Smooth muscle cell (in vitro differentiated cells): Measurements from ENCODE around the gene SIX1. TPM values are rescaled to one million over a fixed set of nuclear protein-coding genes. Genes with fewer than 3 reads are reported as not detected.

Experiments
- DNase-seq: peaks from one replicate; lab custom pipeline; 2025; ENCODE audit not compliant: unreplicated experiment; lab: John Stamatoyannopoulos, UW
- H2AFZ ChIP-seq: fragments of 200-600 bp; sonication (generic); 2 replicates; pipeline ENCODE4 v1.6.0; 2016; ENCODE audit warnings: antibody characterized with exemption, low read depth, mild to moderate bottlenecking
- H3F3A ChIP-seq: fragments of 200-600 bp; sonication (generic); 2 replicates; pipeline ENCODE4 v1.6.0; 2017; ENCODE audit warnings: antibody characterized with exemption, low read depth
- H3K27ac ChIP-seq: fragments of 200-600 bp; sonication (generic); 2 replicates; pipeline ENCODE4 v1.5.1; 2016; ENCODE audit warnings: low read depth, mild to moderate bottlenecking
- H3K27me3 ChIP-seq: fragments of 200-600 bp; sonication (generic); 2 replicates; pipeline ENCODE4 v1.6.1; 2016; ENCODE audit warnings: low read depth, mild to moderate bottlenecking
- H3K36me3 ChIP-seq: fragments of 200-600 bp; sonication (generic); 2 replicates; pipeline ENCODE4 v1.5.1; 2016; ENCODE audit warnings: low read depth
- H3K4me1 ChIP-seq: fragments of 200-600 bp; sonication (generic); 2 replicates; pipeline ENCODE4 v1.5.1; 2016; ENCODE audit warnings: low read depth
- H3K4me2 ChIP-seq: fragments of 200-600 bp; sonication (generic); 2 replicates; pipeline ENCODE4 v1.6.0; 2016; ENCODE audit warnings: mild to moderate bottlenecking
- H3K4me3 ChIP-seq: fragments of 200-600 bp; sonication (generic); 2 replicates; pipeline ENCODE4 v1.5.1; 2016; ENCODE audit warnings: mild to moderate bottlenecking
- H3K79me2 ChIP-seq: fragments of 200-600 bp; sonication (generic); 2 replicates; pipeline ENCODE4 v1.6.0; 2016; ENCODE audit warnings: low read depth, mild to moderate bottlenecking
- H3K9ac ChIP-seq: fragments of 200-600 bp; sonication (generic); 2 replicates; pipeline ENCODE4 v1.6.0; 2016; ENCODE audit warnings: low read depth
- H3K9me3 ChIP-seq: fragments of 200-600 bp; sonication (generic); replicated peaks from 2 replicates; pipeline ENCODE4 v1.5.1; 2016; ENCODE audit warnings: low read depth
- H4K20me1 ChIP-seq: fragments of 200-600 bp; sonication (generic); 2 replicates; pipeline ENCODE4 v1.6.0; 2016; ENCODE audit warnings: low read depth
- WGBS: methylation state at CpG from one replicate; pipeline ENCODE4 v1.1.7; 2016; ENCODE audit warnings: low lambda C conversion rate; 5-methylcytosine and 5-hydroxymethylcytosine counted together
- polyA plus RNA-seq: library from polyadenylated mRNA; unstranded; fragments of >200 nt; fragmentation: Nextera tagmentation; extraction: Ambion mirVana; gene quantifications from 2 replicates; pipeline ENCODE4 v1.2.1, GENCODE V29; 2016
- total RNA-seq: library from RNA; depleted of rRNA; stranded (reverse); fragments of >200 nt; gene quantifications from 2 replicates; pipeline ENCODE4 v1.2.3, GENCODE V29; 2014
- TF ChIP-seq, protein P1 (sequence below): fragments of 200-600 bp; sonication (generic); IDR thresholded peaks from 2 replicates; pipeline ENCODE4 v1.5.1; 2017; ENCODE audit warnings: borderline replicate concordance, mild to moderate bottlenecking, antibody characterized with exemption; ENCODE audit not compliant: insufficient read depth, poor library complexity, severe bottlenecking

SIX1 gene
- total and polyA plus RNA-seq, 2 experiments from 2014 or later: not detected

DNA sequence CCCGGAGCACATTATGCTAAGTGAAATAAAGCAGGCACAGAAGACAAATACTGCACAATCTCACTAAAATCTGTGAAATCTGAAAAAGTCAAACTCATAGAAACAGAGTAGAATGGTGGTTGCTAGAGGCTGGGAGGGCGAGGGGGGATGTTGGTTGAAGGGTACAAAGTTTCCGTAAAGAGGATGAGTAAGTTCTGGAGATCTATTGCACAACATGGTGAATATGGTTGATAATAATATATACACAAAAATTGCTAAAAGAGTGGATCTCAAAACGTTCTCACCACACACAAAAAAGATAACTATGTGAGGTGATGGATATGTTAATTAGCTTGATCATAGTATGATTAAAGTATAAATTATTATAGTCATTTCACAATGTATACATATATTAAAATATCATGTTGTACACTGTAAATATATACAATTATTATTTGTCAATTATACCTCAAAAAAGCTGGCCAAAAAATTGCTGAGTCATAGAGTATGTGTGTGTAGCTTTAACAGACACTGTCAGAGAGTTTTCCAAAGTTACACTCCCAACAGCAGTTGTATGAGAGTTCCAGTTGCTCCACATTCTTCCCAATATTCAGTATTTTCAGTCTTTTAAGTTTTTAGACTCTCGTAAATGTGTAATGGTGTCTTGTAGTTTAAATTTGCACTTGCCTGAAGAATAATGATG lies 19.3 kb upstream of the SIX1 start:
- Histone ChIP-seq H3K9me3 (no peaks in the 10 kb centered on the region), H3K9ac (no peak overlapping the region), H3K4me3 (no peak overlapping the region), H3K79me2 (no peaks in the 10 kb centered on the region), H3K4me1 (no peaks in the 10 kb centered on the region), H3K27ac (no peak overlapping the region), H3K36me3 (no peaks in the 10 kb centered on the region), H4K20me1 (no peaks in the 10 kb centered on the region), H3K27me3 (peaks cover 5% of the 10 kb centered on the region), H3F3A (no peaks in the 10 kb centered on the region), H2AFZ (no peak overlapping the region), H3K4me2 (no peak overlapping the region)
- 89% methylated on average over 5 of the region's 5 CpGs for WGBS
- DNase-seq: no peak
- TF ChIP-seq, protein P1, sequence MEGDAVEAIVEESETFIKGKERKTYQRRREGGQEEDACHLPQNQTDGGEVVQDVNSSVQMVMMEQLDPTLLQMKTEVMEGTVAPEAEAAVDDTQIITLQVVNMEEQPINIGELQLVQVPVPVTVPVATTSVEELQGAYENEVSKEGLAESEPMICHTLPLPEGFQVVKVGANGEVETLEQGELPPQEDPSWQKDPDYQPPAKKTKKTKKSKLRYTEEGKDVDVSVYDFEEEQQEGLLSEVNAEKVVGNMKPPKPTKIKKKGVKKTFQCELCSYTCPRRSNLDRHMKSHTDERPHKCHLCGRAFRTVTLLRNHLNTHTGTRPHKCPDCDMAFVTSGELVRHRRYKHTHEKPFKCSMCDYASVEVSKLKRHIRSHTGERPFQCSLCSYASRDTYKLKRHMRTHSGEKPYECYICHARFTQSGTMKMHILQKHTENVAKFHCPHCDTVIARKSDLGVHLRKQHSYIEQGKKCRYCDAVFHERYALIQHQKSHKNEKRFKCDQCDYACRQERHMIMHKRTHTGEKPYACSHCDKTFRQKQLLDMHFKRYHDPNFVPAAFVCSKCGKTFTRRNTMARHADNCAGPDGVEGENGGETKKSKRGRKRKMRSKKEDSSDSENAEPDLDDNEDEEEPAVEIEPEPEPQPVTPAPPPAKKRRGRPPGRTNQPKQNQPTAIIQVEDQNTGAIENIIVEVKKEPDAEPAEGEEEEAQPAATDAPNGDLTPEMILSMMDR: no peak

DNA sequence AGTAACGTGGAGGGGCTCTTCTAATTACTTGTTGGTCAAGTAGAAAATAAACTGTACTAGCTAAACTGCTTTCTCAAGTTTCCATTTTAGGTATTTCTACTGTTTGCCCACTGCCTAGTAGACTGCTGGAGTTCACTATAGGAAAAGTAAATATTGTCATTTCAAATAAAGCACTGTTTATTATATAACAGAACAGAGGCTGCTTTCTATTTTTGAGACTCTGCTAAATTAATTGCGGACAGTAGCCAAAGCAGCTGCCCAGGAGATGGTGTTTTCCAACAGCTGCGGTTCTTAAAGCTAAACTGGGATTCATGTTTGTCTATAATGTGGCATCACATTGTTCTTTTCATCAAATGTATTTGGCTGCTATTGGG lies 15.9 kb upstream of the SIX1 start:
- 89% methylated on average over 3 of the region's 3 CpGs for WGBS

GRCh38 chr14:60662982-60663381 lies 13.7 kb upstream of the SIX1 start:
- H3K36me3 ChIP-seq: no peaks in the 10 kb centered on the region
- no peak overlapping the region for H3K27ac ChIP-seq
- no peak for DNase-seq
- 68% methylated on average over 1 of the region's 1 CpG for WGBS
- TF ChIP-seq, protein P1: no peak
- H3K4me2 ChIP-seq: no peak overlapping the region
- H3F3A ChIP-seq: no peaks in the 10 kb centered on the region
- no peak overlapping the region for H3K4me3 ChIP-seq
- no peaks in the 10 kb centered on the region for H3K9me3 ChIP-seq
- no peaks in the 10 kb centered on the region for H4K20me1 ChIP-seq
- H3K9ac ChIP-seq: no peak overlapping the region
- H3K27me3 ChIP-seq: peaks cover 39% of the 10 kb centered on the region
- peaks cover 9% of the 10 kb centered on the region for H3K4me1 ChIP-seq
- H3K79me2 ChIP-seq: no peaks in the 10 kb centered on the region
- no peak overlapping the region for H2AFZ ChIP-seq

More for the DNA sequence above, 15.9 kb upstream of the SIX1 start:
- no peaks in the 10 kb centered on the region for H3K9me3 ChIP-seq
- no peak for DNase-seq
- H3K9ac ChIP-seq: no peak overlapping the region
- H3K4me3 ChIP-seq: no peak overlapping the region
- no peaks in the 10 kb centered on the region for H3K79me2 ChIP-seq
- no peaks in the 10 kb centered on the region for H3F3A ChIP-seq
- no peak overlapping the region for H3K27ac ChIP-seq
- H3K36me3 ChIP-seq: no peaks in the 10 kb centered on the region
- H3K4me2 ChIP-seq: no peak overlapping the region
- H3K4me1 ChIP-seq: no peaks in the 10 kb centered on the region
- peaks cover 19% of the 10 kb centered on the region for H3K27me3 ChIP-seq
- TF ChIP-seq, protein P1: no peak
- no peak overlapping the region for H2AFZ ChIP-seq
- H4K20me1 ChIP-seq: no peaks in the 10 kb centered on the region

DNA sequence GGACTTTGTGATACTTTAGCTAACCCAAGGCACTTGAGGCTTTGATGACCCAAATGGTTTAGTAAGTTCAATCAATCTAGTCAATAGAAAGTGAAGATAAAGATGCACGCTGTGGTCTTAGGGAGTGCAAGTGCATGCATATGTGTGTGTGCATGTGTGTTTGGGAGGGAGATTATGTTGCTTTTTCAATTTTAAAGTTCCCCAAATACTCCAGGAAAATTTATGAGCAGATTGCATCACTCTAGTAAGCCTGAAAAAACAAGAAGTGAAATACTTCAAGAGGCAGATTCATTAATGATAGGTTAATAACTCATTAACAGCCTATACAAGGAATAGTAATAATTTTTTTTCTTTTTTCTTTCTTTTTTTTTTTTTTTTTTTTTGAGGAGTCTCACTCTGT lies 12.4 kb upstream of the SIX1 start:
- H3K79me2 ChIP-seq: no peaks in the 10 kb centered on the region
- no peaks in the 10 kb centered on the region for H4K20me1 ChIP-seq
- H3K4me2 ChIP-seq: no peak overlapping the region
- no peaks in the 10 kb centered on the region for H3K36me3 ChIP-seq
- no peak overlapping the region for H2AFZ ChIP-seq
- H3K27me3 ChIP-seq: peaks cover 51% of the 10 kb centered on the region
- no peak for DNase-seq
- H3K27ac ChIP-seq: no peak overlapping the region
- no peak overlapping the region for H3K9ac ChIP-seq
- no peaks in the 10 kb centered on the region for H3K9me3 ChIP-seq
- H3F3A ChIP-seq: no peaks in the 10 kb centered on the region
- WGBS: 89% methylated on average over 1 of the region's 1 CpG
- TF ChIP-seq, protein P1: no peak
- peaks cover 14% of the 10 kb centered on the region for H3K4me1 ChIP-seq
- H3K4me3 ChIP-seq: no peak overlapping the region
